H1 (cell line): Measurements from ENCODE around the gene ZNF385D. TPM values are rescaled to one million over a fixed set of nuclear protein-coding genes. Genes with fewer than 3 reads are reported as not detected.

Experiments used
- CTCF ChIA-PET: fragments of 300-600 bp; sonication (Branson Sonifier 250); formaldehyde crosslinking; loops from one replicate; lab custom pipeline; 2021; ENCODE audit not compliant: partially characterized antibody; lab: Charles Lee
- POLR2A ChIA-PET: fragments of 300-600 bp; sonication (Branson Sonifier 250); formaldehyde crosslinking; loops from one replicate; lab custom pipeline; 2021; ENCODE audit warnings: inconsistent platforms; ENCODE audit not compliant: partially characterized antibody; lab: Charles Lee
- DNase-seq, 2 experiments: peaks; one replicate each; pipeline versions ENCODE4 v3.0.0 to v3.0.0-alpha.2; 2010 to 2022; ENCODE audit warnings: low spot score in 2 of 2, low read depth in 1 of 2, mixed read lengths in 1 of 2
- FAIRE-seq: peaks from 2 replicates; lab custom pipeline; 2011; peaks lifted over from hg19 to GRCh38; lab: Jason Lieb, UNC
- H2AFZ ChIP-seq: 2 replicates; pipeline ENCODE4 v1.8.1; 2012; ENCODE audit warnings: low read length, inconsistent platforms
- H2AK5ac ChIP-seq: 2 replicates; pipeline ENCODE4 v1.6.1; 2013; ENCODE audit warnings: low read depth, low read length
- H2BK120ac ChIP-seq: replicated peaks from 2 replicates; pipeline ENCODE3; 2013; ENCODE audit warnings: low read depth, low read length, inconsistent platforms
- H2BK12ac ChIP-seq: 2 replicates; pipeline ENCODE4 v1.6.1; 2013; ENCODE audit warnings: low read depth, low read length
- H2BK15ac ChIP-seq: 2 replicates; pipeline ENCODE4 v1.6.1; 2013; ENCODE audit warnings: low read length
- H2BK20ac ChIP-seq: 2 replicates; pipeline ENCODE4 v1.6.1; 2013; ENCODE audit warnings: low read length
- H2BK5ac ChIP-seq: 2 replicates; pipeline ENCODE4 v1.6.1; 2013; ENCODE audit warnings: low read depth, low read length
- H3K14ac ChIP-seq: 2 replicates; pipeline ENCODE4 v1.6.1; 2013; ENCODE audit warnings: inconsistent platforms; ENCODE audit not compliant: insufficient read length
- H3K18ac ChIP-seq: 2 replicates; pipeline ENCODE4 v1.6.1; 2013; ENCODE audit warnings: low read length; ENCODE audit errors: extremely low read depth
- H3K23ac ChIP-seq: 2 replicates; pipeline ENCODE4 v1.6.1; 2013; ENCODE audit warnings: inconsistent platforms; ENCODE audit not compliant: insufficient read length
- H3K23me2 ChIP-seq: 2 replicates; pipeline ENCODE4 v1.6.1; 2013; ENCODE audit warnings: low read depth, low read length
- H3K27ac ChIP-seq: 2 replicates; pipeline ENCODE4 v1.6.1; 2011; ENCODE audit warnings: low read depth, low read length, inconsistent platforms
- H3K27me3 ChIP-seq, 4 experiments: replicated peaks in 1 of 4; 1 replicate in 1 of 4; 2 replicates in 3 of 4; pipeline versions ENCODE4 v1.6.1 to v1.8.1; 2011 to 2013; ENCODE audit warnings: low read length in 3 of 4, mild to moderate bottlenecking in 3 of 4, inconsistent platforms in 2 of 4, mixed read lengths in 2 of 4, moderate library complexity in 1 of 4; ENCODE audit not compliant: control insufficient read depth in 3 of 4, insufficient read depth in 3 of 4; ENCODE audit errors: extremely low read depth in 1 of 4
- H3K36me3 ChIP-seq, 4 experiments: 2 replicates each; pipeline versions ENCODE4 v1.6.1 to v1.8.1; 2011 to 2013; ENCODE audit warnings: mild to moderate bottlenecking in 4 of 4, low read length in 3 of 4, moderate library complexity in 2 of 4, control low read depth in 1 of 4, inconsistent platforms in 1 of 4; ENCODE audit not compliant: insufficient read depth in 4 of 4, control insufficient read depth in 2 of 4
- H3K4ac ChIP-seq: replicated peaks from 2 replicates; pipeline ENCODE3; 2013; ENCODE audit warnings: low read length, low read depth, mixed read lengths, inconsistent platforms; ENCODE audit not compliant: insufficient read length
- H3K4me1 ChIP-seq, 4 experiments: replicated peaks in 1 of 4; 1 replicate in 1 of 4; 2 replicates in 3 of 4; pipeline versions ENCODE4 v1.6.1 to v1.8.1; 2011 to 2013; ENCODE audit warnings: low read length in 3 of 4, inconsistent platforms in 2 of 4, mixed read lengths in 1 of 4; ENCODE audit not compliant: insufficient read depth in 4 of 4, control insufficient read depth in 3 of 4
- H3K4me2 ChIP-seq, 2 experiments: 2 replicates each; pipeline versions ENCODE4 v1.6.1 to v1.8.1; 2011 to 2013; ENCODE audit warnings: low read depth in 2 of 2, low read length in 2 of 2, control low read depth in 1 of 2, inconsistent platforms in 1 of 2, mild to moderate bottlenecking in 1 of 2; ENCODE audit not compliant: insufficient read depth in 1 of 2
- H3K4me3 ChIP-seq, 4 experiments: fragments of 200-600, 300-600 bp in 1 of 4; sonication (generic), shearing (Covaris generic), sonication (Bioruptor Twin) in 1 of 4; 2 replicates each; pipeline versions ENCODE4 v1.5.1 to v1.8.1; 2011 to 2016; ENCODE audit warnings: low read length in 4 of 4, low read depth in 3 of 4, control low read depth in 2 of 4, inconsistent platforms in 2 of 4, mild to moderate bottlenecking in 2 of 4, mixed read lengths in 1 of 4, moderate library complexity in 1 of 4; ENCODE audit not compliant: insufficient read depth in 2 of 4; ENCODE audit errors: extremely low read depth in 1 of 4
- H3K56ac ChIP-seq: replicated peaks from 2 replicates; pipeline ENCODE3; 2013; ENCODE audit warnings: low read depth, mild to moderate bottlenecking, mixed read lengths, low read length, inconsistent platforms; ENCODE audit not compliant: insufficient read length
- H3K79me1 ChIP-seq: 2 replicates; pipeline ENCODE4 v1.6.1; 2013; ENCODE audit warnings: low read depth, low read length, control low read depth
- H3K79me2 ChIP-seq, 2 experiments: 2 replicates each; pipeline versions ENCODE4 v1.6.1 to v1.8.1; 2012 to 2013; ENCODE audit warnings: low read length in 2 of 2, mild to moderate bottlenecking in 2 of 2, inconsistent platforms in 1 of 2; ENCODE audit not compliant: insufficient read depth in 2 of 2, control insufficient read depth in 1 of 2
- H3K9ac ChIP-seq, 4 experiments: replicated peaks in 1 of 4; 1 replicate in 1 of 4; 2 replicates in 3 of 4; pipeline versions ENCODE4 v1.6.1 to v1.8.1; 2011 to 2013; ENCODE audit warnings: low read depth in 3 of 4, low read length in 3 of 4, control low read depth in 2 of 4, mild to moderate bottlenecking in 2 of 4, moderate library complexity in 2 of 4, inconsistent platforms in 1 of 4; ENCODE audit errors: extremely low read depth in 1 of 4
- H3K9me3 ChIP-seq, 2 experiments: 2 replicates each; pipeline versions ENCODE4 v1.6.1 to v1.8.1; 2012 to 2013; ENCODE audit warnings: mild to moderate bottlenecking in 2 of 2, moderate library complexity in 2 of 2, control low read depth in 1 of 2, inconsistent platforms in 1 of 2, low read depth in 1 of 2, low read length in 1 of 2, mixed read lengths in 1 of 2; ENCODE audit not compliant: insufficient read depth in 2 of 2
- H4K20me1 ChIP-seq, 2 experiments: replicated peaks in 1 of 2; 2 replicates each; pipeline versions ENCODE3 to v1.8.1; 2011 to 2013; ENCODE audit warnings: inconsistent platforms in 2 of 2, low read length in 2 of 2, mild to moderate bottlenecking in 1 of 2; ENCODE audit not compliant: insufficient read depth in 2 of 2, control insufficient read depth in 1 of 2
- H4K5ac ChIP-seq: 2 replicates; pipeline ENCODE4 v1.6.1; 2013; ENCODE audit warnings: low read length, low read depth, mixed read lengths, inconsistent platforms; ENCODE audit not compliant: insufficient read length
- H4K8ac ChIP-seq: 2 replicates; pipeline ENCODE4 v1.8.0; 2013; ENCODE audit warnings: mild to moderate bottlenecking, moderate library complexity, low read length, inconsistent platforms; ENCODE audit not compliant: insufficient read depth; ENCODE audit errors: extremely low read depth
- H4K91ac ChIP-seq: replicated peaks from 2 replicates; pipeline ENCODE3; 2013; ENCODE audit warnings: low read length, mixed read lengths, inconsistent platforms; ENCODE audit not compliant: insufficient read length
- ATF2 ChIP-seq: IDR thresholded peaks from 2 replicates; pipeline ENCODE4 v1.6.1; 2012; ENCODE audit warnings: low read length, inconsistent platforms
- CEBPB ChIP-seq: IDR thresholded peaks from 2 replicates; pipeline ENCODE4 v1.6.1; 2012; ENCODE audit warnings: low read depth, low read length
- CHD2 ChIP-seq: IDR thresholded peaks from 2 replicates; pipeline ENCODE4 v1.6.1; 2012; ENCODE audit warnings: low read length, improper control_type of control experiment
- CTBP2 ChIP-seq: IDR thresholded peaks from 2 replicates; pipeline ENCODE4 v1.7.0; 2011; ENCODE audit warnings: borderline replicate concordance, mild to moderate bottlenecking, moderate library complexity, mixed read lengths, low read length; ENCODE audit not compliant: insufficient read depth, insufficient read length
- HDAC2 ChIP-seq, 2 experiments: fragments of 300-600 bp in 1 of 2; sonication (generic) in 1 of 2; IDR thresholded peaks; 2 replicates each; pipeline ENCODE4 v1.6.1; 2011 to 2012; ENCODE audit warnings: low read depth in 2 of 2, low read length in 2 of 2, mild to moderate bottlenecking in 2 of 2, moderate library complexity in 2 of 2, borderline replicate concordance in 1 of 2, inconsistent platforms in 1 of 2
- TBP ChIP-seq: IDR thresholded peaks from 2 replicates; pipeline ENCODE4 v1.6.1; 2011; ENCODE audit warnings: low read depth, low read length, improper control_type of control experiment
- whole genome bisulfite sequencing, 2 experiments: shearing (Covaris generic) in 1 of 2; methylation state at CpG; one replicate each; pipeline versions ENCODE4 v1.1.6 to v1.1.7; 2013 to 2015; ENCODE audit warnings: low lambda C conversion rate in 2 of 2, mixed read lengths in 2 of 2, inconsistent platforms in 1 of 2, low coverage in 1 of 2, missing lambda C conversion rate in 1 of 2; ENCODE audit not compliant: insufficient replicate concordance in 2 of 2, insufficient coverage in 1 of 2, insufficient read length in 1 of 2; ENCODE audit errors: extremely low coverage in 1 of 2, missing lambda C conversion rate in 1 of 2; 5-methylcytosine and 5-hydroxymethylcytosine counted together
- polyA plus RNA-seq, 7 experiments: library from polyadenylated mRNA; depleted of rRNA in 3 of 7; stranded (reverse) in 5 of 7; unstranded in 2 of 7; fragments of >200 nt in 5 of 7; fragments of 200-250 nt in 2 of 7; gene quantifications; 1 replicate in 5 of 7; 2 replicates in 1 of 7; 4 replicates in 1 of 7; pipeline versions ENCODE4 v1.2.1 to v1.2.3, GENCODE V29; 2011 to 2013; ENCODE audit warnings: missing spikeins in 2 of 7, mixed read lengths in 2 of 7
- total RNA-seq: library from RNA; stranded (reverse); fragmentation: NEBNext Ultra II Directional; extraction: Animal tissue kit (Norgen Biotek cat#: 25700); gene quantifications from 2 replicates; pipeline ENCODE4 v1.2.1, GENCODE V29; 2021

The ZNF385D gene
- total and polyA plus RNA-seq, 2 of the 8 experiments (the other 6 are each of a cell fraction or from before 2014, with no cell fraction given) = 5.9 to 10.8 TPM

GRCh38 chr3:21703291-21703690 lies 47.7 kb downstream of the ZNF385D start:
- Histone ChIP-seq H2AK5ac (no peak overlapping the region), H2BK12ac (no peak overlapping the region), H3K4me2 (no peak overlapping the region), H4K91ac (no peak overlapping the region), H3K4ac (no peak overlapping the region), H4K20me1 (no peaks in the 10 kb centered on the region), H2BK20ac (no peak overlapping the region), H3K9me3 (peaks cover 0 to 6% of the 10 kb centered on the region in 2 experiments; a peak in 2 of 4 replicates), H2BK120ac (no peak overlapping the region), H4K5ac (no peak overlapping the region), H3K23ac (no peak overlapping the region), H3K56ac (no peak overlapping the region), H2AFZ (no peak overlapping the region), H3K27ac (no peak overlapping the region), H3K36me3 (no peaks in the 10 kb centered on the region), H3K23me2 (no peaks in the 10 kb centered on the region), H3K27me3 (no peaks in the 10 kb centered on the region), H2BK5ac (no peak overlapping the region), H4K8ac (no peak overlapping the region), H3K4me3 (no peak overlapping the region), H3K9ac (no peak overlapping the region), H3K4me1 (no peaks in the 10 kb centered on the region), H3K79me1 (no peaks in the 10 kb centered on the region), H2BK15ac (no peak overlapping the region), H3K14ac (no peak overlapping the region), H3K79me2 (no peaks in the 10 kb centered on the region), H3K18ac (no peak overlapping the region)
- 92% methylated on average over 2 of the region's 2 CpGs; no CpG with 5 or more reads in 1 of the 2 experiments for WGBS, 2 experiments
- FAIRE-seq = no peak
- CTCF ChIA-PET = interaction anchor here (0.8 kb wide), 1 partner anchor 405 kb away, joined by 5 read pairs; no protein-coding TSS in a partner anchor
- DNase-seq = no peak
- TF ChIP-seq CHD2 = no peak
- no peak for TF ChIP-seq TBP
- TF ChIP-seq HDAC2 (IDR thresholded peaks at IDR 0.05; ENCODE audit: borderline replicate concordance in 1 of 2, low read depth in 2 of 2, low read length in 2 of 2) = no peak
- peak; percentile 50; the same call in 1 of the 2 replicates for TF ChIP-seq CEBPB
- TF ChIP-seq ATF2 = no peak
- no peak for TF ChIP-seq CTBP2
- POLR2A ChIA-PET = no interaction called here
